Measurements from ENCODE around the gene LOXHD1.

DNA sequence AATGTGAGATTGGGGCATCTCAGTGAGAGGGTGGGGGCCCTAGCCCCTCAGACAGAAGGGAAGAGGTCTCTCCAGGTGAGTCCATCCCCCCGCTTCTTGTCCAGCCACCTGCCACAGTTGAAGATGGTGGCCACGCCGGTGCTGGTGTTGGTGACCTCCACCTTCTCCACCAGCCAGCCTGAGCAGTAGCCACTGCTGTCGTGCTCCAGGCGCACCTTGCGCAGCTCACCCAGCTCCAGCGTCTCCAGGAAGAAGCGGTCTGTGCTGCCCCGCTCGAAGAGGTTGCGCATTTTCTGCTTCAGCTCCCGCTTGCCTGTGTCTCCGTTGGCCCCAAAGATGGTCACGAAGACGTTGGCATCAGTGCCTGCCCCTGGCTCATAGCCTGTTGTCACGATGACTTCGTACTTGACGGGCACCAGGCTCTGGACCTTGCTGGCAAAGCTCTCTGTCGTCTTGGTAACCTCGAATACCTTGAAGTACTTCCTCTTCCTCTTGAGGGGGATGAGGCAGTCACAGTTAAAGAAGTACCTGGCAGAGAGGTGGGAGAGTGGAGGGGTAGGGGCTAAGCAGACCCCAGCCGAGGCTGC is 179.5 kb downstream of the LOXHD1 start:
- TF ChIP-seq POLR2A (IDR thresholded peaks at IDR 0.05), result no peak
- no peak for TF ChIP-seq CTCF (IDR thresholded peaks at IDR 0.05 in 4 of 5, conservative IDR thresholded peaks at IDR 0.05 in 1 of 5)

Measured in gastrocnemius medialis (tissue), 4 donors.